GM21786 (cell line): ENCODE data around the gene SETD3.
A peak's percentile ranks its signal among the peaks of the same experiment; 100 is the strongest.

Experiments
- ATAC-seq: cut with Tn5 transposase; IDR thresholded peaks from one replicate; pipeline ENCODE4 v1.9.1; 2021; ENCODE audit not compliant: unreplicated experiment

Gene SETD3

DNA sequence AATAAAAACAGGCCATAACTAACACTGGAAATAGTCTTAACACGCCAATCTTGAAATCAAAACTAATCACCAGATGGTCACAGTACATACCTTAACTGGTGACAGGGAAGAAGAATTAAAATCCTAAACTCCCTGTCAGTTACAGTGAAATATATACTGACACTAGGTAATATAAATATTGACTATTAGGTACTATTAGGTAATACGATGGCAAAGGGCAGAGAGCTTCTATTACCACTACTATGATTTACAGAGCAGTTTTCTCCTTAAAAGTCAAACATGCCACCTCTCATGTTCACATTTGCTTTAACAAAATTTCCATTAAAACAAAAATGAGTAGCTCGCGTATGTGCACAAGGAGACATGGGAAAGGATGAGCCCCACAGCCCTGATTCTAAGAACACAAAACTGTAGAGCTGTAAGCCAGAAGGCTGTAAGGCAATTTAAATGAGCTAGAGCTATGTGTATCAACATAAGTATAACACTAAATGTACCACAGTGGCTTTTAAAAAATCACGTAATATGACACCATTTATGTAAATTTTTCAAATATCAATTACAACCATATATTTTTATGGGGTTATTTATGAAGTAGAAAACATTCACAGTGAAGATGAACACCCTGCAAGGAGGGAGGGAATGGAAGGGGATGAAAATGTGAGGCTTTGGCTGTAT is 19.1 kb downstream of the SETD3 start:
- ATAC-seq, result no peak

DNA sequence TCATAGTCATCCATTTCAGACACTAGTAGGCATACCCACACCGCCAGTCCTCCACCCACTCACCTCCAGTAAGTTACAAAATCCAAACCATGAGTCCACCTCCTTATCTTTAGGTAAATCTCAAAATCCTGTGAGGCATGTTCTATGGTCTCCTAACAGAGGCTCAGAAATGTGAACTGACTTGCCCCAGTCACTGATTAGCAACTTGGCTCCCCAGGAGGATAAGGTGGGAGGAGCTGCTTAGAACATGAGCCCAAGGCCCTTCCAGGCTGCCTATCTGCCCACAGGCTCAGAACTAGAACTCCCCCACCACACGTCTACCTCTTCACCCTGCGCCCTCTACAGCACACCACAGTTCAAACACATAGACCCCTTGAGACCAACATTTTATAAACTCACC is 19.9 kb downstream of the SETD3 start:
- ATAC-seq, result no peak

DNA sequence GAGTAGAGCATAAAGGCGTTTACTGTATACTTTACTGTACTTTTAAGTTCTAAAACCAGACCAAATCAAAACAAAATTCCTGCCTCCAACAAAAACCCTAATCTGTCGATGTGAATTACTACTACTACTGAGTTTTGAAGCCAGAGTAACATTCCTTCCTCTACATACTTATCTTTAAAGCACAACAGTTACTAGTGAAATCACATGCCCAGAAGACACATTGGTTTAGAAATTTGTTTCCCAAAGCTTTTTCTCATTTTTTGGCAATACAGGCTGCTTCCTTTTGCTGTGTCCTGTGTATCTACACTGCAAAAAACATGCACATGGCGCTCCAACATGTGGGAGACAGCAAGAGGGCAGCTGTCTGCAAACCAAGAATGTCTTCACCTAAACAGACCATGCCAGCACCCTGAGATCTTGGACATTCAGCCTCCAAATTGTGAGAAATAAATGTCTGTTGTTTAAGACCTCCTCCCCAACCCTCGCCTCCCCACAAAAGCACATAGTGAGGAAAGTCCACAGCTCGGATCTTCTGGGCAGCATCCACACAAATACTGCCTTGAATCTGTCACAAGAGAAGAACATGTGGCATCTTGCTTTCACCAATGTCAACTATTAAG is 21.1 kb downstream of the SETD3 start:
- no peak for ATAC-seq

DNA sequence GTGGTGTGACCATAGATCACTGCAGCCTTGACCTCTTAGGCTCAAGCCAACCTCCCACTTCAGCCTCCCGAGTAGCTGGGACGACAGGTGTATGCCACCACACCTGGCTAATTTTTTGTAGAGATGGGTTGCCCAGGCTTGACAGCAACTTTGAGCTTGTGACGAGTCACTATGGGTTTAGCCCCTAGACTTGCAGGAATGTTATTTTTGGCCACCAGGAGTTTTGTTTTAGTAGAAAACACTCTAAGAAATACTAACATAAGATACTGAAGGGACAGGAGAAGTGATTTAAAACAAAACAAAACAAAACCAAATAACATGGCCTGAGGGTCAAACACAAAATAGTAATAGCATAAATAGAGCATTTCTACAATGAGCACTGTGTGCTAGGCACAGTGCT is 26.4 kb downstream of the SETD3 start:
- no peak for ATAC-seq

DNA sequence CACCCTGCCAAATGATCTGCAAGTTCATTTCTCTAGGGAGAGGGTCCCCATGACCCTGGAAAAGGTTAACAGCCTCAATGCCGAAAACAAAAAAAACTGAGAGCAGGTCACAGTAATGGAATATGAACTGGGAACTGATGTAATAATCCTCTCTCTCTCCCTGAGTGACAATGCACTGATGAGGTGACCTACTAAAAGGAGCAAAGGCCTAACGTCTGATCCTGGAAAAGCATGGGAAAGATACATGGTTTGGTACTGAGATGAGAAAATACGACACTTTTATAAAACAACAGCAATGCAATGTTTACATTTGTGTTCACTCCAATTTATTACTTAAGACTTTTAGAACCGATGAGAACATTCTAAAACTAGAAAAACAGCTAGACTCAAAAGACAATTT is 27.7 kb downstream of the SETD3 start:
- ATAC-seq, result no peak

DNA sequence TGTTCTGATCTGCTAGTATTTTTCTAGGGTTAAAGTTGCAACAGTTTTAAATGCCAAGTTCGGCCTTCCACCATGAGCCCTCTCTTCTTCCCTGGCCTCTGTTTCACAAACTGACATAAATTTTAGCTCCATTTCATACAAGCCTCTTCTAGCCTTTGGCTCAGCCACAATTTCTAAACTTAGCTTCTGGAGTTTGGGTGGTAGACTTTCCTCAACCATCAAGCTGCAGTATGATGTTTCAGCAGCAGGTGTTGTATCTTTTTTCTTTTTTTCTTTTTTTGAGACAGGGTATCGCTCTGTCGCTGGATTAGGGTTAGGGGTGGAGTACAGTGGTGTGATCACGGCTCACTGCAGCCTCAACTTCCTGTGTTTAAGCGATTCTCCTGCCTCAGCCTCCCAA is 29.4 kb downstream of the SETD3 start:
- no peak for ATAC-seq

DNA sequence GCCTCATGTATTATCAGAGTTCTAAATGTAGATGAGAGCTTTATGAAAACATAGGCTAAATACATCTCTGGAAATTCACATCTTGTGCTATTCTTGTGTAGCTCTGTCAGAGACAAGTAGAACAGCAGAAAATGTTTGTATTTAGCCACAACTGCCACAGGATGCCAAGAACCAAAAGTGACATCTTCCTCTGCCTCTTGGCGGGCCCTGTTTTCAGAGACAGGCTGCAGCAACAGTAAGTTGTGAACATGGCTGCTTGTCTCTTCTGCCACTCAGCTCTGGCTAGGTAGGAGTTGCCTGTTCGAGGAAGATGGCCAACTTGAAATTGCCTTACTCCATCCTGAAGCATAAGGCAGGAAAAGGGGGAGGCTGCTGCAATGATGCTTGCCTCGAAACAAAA is 30.4 kb downstream of the SETD3 start:
- no peak for ATAC-seq

DNA sequence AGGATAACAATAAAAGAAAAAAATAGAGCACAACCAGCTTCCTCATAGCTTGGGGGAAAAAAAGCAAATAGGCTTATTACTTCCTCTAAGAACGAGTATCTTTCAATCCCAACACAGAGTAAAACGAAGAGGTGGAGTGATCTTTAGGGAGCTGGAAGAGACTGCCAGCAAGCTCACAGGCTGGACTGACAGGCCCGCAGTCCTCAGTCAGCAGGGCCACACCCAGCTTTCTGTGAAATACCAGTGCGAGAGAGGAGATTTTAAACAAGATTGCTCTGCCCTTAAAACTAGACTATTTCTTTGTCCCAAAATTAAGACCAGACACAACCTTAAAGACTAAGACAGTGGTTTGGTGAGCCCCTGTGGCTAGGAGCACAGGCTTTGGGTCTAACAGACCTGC is 32.9 kb downstream of the SETD3 start:
- ATAC-seq, result no peak

DNA sequence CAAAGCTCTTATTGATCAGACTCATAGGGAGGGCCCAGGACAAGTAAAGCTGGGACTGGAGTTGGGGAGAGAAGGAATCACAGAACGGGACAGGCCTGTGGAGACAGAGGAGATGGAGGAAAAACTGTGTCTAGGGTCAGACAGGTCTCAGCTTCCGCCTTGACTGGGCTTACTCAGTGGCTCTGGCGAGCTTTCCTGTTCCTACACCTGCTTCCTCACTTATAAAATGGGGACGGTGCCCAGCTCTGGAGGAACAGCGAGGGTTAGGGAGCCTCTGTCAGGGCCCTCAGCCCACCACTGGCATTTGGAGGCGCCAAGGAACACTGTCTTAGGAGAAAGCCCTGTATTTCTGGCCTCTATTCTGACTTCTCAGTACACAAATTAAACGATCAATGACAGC is 34.7 kb downstream of the SETD3 start:
- ATAC-seq, result no peak

DNA sequence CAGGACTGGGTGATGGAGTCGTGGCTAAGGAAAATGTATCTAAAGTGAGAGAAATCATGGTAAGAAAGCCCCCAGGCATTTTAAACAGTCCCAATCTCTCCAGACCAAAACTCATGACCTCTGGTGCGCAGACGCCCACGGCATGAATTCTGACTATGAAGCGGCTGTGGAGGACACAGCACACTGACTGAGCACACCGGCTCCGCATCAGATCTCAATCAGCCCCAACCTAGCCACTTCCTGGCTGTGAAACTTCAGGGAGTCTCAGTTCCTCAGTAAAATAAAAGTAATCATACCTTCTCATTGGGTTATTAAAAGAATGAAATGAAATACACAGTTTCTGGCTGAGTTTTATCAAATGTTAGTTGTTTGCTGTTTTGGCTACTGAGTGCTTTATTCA is 38.7 kb downstream of the SETD3 start:
- ATAC-seq, result no peak

DNA sequence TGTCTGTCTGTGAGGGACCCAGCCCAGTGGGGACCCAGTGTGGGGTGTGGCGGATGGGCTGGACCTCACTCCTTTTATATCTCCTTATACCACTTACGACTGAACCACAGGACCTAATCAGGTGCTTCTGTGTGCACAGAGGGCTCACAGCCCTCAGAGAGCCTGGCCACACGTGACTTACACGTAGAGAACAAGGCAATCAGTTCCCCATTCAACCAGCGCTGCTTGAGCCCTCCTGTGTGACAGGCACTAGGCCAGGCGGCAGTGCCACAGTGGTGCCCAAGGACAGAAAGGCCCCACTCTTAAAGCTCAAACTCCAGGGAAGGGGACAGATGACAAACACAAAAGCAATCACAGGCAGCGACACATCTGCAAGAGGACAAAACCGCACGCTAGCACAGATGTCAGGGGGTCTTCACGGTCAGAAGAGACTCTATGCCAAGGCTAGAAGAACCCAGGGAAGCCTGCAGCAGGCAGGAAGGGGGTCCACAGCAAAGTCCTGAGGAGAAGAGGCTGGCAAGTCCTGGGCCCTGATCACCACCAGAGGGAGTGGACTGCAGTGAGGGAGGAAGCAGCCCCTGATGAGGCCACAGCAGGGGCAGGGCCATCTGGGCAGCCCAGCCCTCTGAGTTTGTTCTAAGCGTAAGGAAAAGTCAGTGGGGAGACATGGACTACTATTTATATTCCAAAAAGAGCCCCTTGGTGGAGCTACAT is 39.3 kb downstream of the SETD3 start:
- ATAC-seq, result no peak

DNA sequence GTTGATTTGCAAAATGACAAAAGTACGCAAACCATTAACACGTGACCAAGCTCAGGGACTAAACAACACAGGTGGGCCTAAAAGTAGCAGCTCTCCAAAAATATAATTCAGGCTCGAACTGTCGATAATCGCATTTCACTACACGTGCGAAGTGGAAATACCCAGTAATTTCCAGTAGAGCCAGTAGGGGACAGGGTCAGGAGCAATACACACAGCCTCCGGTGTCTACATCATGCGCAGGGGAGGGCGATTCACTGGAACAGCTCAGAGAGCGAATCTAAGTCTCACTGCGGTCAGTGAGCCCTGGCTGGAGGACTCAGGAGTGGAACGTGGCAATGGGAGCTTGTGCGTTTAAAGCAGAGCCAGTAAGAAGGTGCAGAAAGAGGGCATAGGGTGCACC is 40.4 kb downstream of the SETD3 start:
- ATAC-seq, result no peak

DNA sequence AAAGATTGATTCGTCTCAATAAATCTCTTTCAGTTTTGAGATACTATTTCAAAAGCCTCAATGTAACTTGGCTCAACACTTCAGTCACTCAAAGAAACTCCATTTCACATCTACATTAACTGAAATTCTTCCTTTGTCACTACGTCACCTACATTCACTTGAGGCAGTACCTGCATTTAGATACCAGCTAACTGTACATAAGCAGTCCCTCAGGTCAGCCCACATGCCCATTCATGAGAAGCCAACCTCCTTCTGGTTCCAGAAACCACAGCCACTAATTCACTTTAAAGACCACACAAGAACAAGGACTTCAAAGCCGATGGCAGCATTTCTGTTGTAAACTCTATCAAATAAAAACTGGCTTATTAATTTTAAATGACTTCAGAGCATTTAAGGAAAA is 43.0 kb downstream of the SETD3 start:
- ATAC-seq, result no peak

DNA sequence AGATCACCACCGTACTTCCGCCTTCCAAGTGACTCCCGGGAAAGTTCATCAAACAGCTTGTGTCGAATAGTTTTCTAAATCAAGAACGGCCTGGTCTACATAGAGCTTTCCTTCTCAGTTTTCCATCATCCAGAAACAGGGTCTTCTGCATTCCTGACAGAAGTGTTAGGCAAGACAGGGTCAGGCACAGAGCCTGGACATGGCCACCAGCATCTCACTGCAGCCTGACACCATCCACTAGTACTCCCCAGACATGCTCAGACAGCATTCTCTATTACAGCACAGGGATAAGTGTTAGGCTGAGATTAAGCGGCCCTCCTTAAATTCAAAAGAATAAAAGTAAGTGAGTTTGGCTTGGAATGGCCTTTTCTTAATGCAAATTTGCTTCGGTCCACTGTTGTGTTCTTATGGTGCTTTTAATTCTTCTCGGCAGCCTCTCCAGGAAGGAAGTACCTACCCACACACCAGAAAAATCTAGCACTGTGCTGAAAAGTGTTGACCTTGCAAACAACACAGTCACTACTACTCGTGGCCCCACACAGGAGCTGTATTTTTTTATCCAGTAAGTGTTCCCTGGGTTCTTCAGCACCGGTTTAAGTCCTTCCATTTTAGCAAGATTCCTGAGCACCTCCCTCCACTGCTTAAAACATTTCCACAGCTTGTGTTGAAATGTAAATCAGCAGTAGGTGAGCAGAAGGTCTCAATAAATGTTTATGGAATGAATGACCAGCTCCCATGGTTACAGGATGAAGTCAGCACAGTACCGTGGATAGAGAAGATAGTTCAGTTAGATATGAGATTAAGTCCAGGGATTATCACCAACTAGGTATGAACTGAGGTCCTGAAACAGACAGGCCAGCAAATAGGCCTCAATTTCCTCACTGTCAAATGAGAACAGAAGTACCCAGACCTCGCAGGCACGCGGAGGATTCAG is 44.1 kb downstream of the SETD3 start:
- no peak for ATAC-seq

DNA sequence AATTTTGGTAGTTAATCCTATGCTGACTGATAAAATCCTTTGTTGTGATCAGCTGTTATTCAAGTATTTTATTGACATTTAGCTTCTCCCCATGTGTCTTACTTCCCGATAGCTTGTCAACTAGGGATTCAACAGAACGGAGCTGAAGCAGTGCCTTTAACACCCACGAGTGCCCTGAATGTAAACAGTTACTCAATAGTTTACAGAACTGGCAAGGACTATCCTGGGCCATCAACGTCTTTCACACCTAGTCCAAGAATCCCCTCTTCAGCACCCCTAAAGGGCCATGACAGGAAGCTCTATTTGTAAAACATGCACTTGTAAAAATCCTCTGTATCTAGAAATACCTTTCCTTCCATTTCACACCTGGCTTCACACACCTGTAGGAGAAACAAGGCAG is 45.3 kb downstream of the SETD3 start:
- no peak for ATAC-seq

DNA sequence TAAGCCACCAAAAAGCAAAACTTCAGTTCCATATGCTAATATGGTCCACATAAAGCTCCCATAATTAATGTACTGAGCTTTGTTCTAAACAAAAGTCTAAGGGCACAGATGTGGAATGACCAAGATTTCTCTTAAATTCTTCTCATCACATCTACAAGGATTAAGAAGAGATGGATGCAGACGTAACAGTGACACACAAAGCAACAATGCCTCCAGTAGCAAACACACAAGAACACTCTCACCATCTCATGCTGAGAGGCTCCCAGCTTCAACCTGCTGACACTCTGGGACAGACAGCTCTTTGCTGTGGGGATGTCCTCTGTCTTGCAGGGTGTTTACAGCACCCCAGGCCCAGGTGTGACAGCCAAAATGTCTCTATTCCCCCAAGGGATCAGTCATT is 48.2 kb downstream of the SETD3 start:
- no peak for ATAC-seq

DNA sequence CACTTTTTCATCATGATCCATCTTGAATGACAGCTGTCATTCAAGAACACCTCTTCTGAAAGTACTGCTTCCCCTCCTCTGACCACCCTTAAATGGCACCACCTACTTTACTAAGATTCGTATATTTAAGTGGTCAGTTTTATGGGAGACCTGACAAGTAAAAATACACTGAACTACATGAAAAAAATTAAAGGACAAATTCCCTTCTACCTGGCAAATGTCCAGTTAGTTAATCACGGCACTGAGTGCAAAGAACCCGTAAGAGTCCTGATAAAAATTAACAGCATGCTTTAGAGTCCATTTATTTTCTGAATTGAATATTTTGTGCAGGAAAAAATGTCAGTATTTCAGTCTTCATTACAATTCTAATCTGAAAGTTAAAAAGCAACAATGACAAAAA is 48.7 kb downstream of the SETD3 start:
- ATAC-seq, result no peak

DNA sequence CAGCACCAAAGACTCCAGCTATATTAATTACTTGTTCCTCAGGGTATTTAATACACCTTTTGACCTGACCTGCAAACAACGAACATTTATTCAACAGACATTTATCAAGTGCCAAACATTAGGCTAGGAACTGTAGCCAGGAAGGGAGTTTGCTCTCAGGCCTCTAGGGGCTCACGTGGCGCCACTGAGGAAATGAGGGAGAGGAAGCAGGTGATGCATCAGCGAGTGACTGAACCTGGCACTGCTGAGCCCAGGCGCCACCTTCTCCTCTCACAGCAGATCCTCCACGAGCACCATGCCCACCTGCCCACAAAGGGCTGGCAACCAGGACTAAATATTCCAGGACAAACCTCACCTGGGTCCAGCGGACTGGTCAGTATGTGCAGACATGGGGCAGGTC is 50.2 kb downstream of the SETD3 start:
- peak; percentile 52 for ATAC-seq

DNA sequence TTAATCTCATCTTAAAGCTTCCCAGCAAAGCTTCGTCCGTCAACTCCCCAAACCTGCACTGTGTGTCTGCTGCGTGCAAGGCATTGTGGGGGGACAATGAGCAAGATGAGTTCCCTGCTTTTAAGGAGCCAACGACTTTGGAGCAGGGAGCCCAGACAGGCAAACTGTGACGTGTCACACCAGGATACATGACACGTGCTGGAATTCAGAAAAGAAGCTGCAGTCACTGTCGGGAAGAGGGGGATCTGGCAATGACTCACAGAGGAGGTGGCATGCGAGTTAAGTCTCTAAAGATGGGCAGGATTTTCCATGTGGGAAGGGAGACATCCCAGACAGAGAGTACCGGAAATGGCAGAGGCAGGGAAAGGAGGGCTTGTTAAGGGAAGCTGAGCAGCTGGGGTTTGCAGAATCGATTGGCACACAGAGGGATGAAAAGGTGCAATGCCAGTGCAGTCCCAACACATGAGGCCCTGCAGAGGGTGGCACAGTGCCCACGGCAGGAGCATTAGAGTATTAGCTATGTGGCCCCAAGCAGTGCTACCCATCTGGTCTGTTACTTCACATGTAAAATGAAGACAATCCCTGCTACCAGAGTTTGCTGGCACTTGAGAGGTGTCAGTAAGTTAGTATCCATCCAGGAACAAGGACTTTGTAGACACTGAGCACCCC is 52.9 kb downstream of the SETD3 start:
- ATAC-seq, result no peak

DNA sequence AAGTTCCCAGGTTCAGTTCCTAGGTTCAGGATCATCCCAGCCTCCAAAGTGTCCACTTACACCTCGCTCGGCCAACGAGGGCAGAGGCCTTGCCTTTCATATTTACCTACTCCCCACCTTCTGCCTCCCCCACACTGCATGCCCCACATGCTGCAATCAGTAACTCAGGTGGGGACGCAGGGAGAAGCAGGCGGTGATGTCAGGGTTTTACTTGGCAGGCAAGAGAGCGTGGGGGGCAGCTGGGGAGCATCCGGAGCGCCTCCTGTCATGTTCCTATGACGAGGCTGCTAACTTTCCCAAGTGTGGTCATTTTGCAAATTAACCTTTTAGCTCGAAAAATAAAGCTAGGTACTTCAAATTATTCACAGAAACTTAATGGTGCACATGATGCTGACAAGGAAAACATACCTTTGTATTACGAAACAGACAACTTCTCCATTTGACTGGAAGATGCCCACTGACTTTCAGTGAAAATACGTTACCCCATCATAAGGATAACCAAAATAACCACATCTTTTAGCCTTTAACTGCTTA is 53.8 kb downstream of the SETD3 start:
- ATAC-seq, result no peak

DNA sequence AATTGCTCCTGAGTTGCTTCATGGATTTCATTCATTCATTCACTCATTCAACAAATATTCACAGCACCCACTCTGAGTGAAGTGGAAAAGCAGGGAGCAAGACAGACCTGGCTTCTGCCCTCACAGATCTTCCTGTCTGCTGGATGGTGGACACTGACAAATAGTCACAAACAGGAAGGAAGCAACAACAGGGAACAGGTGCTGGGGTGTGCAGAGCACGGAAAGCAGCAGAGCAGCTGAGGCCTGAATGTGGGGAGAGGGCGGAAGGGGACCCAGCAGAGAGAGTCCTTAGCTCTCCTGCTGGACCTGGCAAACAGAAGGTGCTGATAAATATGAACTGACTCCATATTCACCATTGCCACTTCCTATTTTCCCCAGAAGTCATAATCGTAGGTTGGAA is 54.4 kb downstream of the SETD3 start:
- ATAC-seq, result no peak
